ENCODE measurements around the gene CD2AP. TPM values are rescaled to one million over a fixed set of nuclear protein-coding genes. Genes with fewer than 3 reads are reported as not detected.

CD2AP gene
- total and polyA plus RNA-seq, 2 experiments from 2014 or later: 13.2 to 22.8 TPM

- Histone ChIP-seq H3K9me2 (ENCODE audit: insufficient read depth) (no peaks in the 10 kb centered on the region), H3K27ac (no peak overlapping the region), H3K79me2 (ENCODE audit: insufficient read depth) (no peaks in the 10 kb centered on the region), H3K36me3 (ENCODE audit: low read depth) (no peaks in the 10 kb centered on the region), H3K4me1 (ENCODE audit: insufficient read depth) (no peaks in the 10 kb centered on the region), H3K4me3 (no peak overlapping the region), H3K9me3 (ENCODE audit: low read depth) (no peaks in the 10 kb centered on the region), H3K4me2 (ENCODE audit: unreplicated experiment) (no peak overlapping the region), H2AFZ (no peak overlapping the region), H3K27me3 (replicated peaks; ENCODE audit: insufficient read depth) (no peaks in the 10 kb centered on the region), H3F3A (ENCODE audit: insufficient read depth) (no peaks in the 10 kb centered on the region), H4K20me1 (ENCODE audit: insufficient read depth) (no peaks in the 10 kb centered on the region), H3K9ac (no peak overlapping the region)
- TF ChIP-seq EZH2phosphoT487 (IDR thresholded peaks at IDR 0.05; ENCODE audit: insufficient read depth, low read depth) (no peak), EZH2 (IDR thresholded peaks at IDR 0.05; ENCODE audit: insufficient read depth, poor library complexity, severe bottlenecking) (no peak)
- in situ Hi-C loops (cut with MboI): no loop called here
- DNase-seq: no peak
- 41 to 43% methylated on average over 3 of the region's 3 CpGs for WGBS, 2 experiments (ENCODE audit: low coverage in 1 of 2, low lambda C conversion rate in 2 of 2, missing lambda C conversion rate in 2 of 2)
Observed at GRCh38 chr6:47674673-47675072, 197.1 kb downstream of the CD2AP start.

Small RNAs within 50 kb of the gene (small RNA-seq; reads per million reads assigned to genes)
- not detected for gene RF00019 (ENCODE audit: low read depth, low replicate concordance)

Other genes with a start within 250 kb of the CD2AP start
- gene TNFRSF21, start 167.9 kb upstream of the CD2AP start, total RNA-seq (2014; rRNA removed; shearing (Covaris generic)): 2.9 and 3.9 TPM in 2 replicates
- 8.4 and 8.9 TPM in 2 replicates for gene TNFRSF21, start 167.9 kb upstream of the CD2AP start, polyA plus RNA-seq (2016; fragmentation: Nextera tagmentation; extraction: Ambion mirVana)
- 0.11 TPM in 1 of 2 replicates, not detected in the other for gene ADGRF4, start 220.8 kb downstream of the CD2AP start, total RNA-seq (2014; rRNA removed; shearing (Covaris generic))
- not detected in 2 replicates for gene ADGRF4, start 220.8 kb downstream of the CD2AP start, polyA plus RNA-seq (2016; fragmentation: Nextera tagmentation; extraction: Ambion mirVana)